Lower lobe of right lung (tissue), 2 donors: ENCODE measurements around the gene LDB3. TPM values are rescaled to one million over a fixed set of nuclear protein-coding genes. Genes with fewer than 3 reads are reported as not detected.

Experiments used
- ATAC-seq, 2 donors: fragments of 200-7000 bp; cut with Tn5 transposase; one replicate each; pipeline ENCODE4 v1.9.1; 2020 to 2022; ENCODE audit warnings: mild to moderate bottlenecking in 2 of 2, moderate library complexity in 2 of 2
- DNase-seq: peaks from one replicate; pipeline ENCODE4 v3.0.0-alpha.2; 2020
- H3K27ac ChIP-seq: fragments of 200-600 bp; one replicate; pipeline ENCODE4 v1.8.0; 2022
- H3K27me3 ChIP-seq: fragments of 200-600 bp; one replicate; pipeline ENCODE4 v1.8.0; 2022; ENCODE audit warnings: low read depth
- H3K36me3 ChIP-seq: fragments of 200-600 bp; one replicate; pipeline ENCODE4 v1.8.0; 2022; ENCODE audit warnings: mild to moderate bottlenecking
- H3K4me1 ChIP-seq: fragments of 200-600 bp; one replicate; pipeline ENCODE4 v1.8.0; 2022
- H3K4me3 ChIP-seq: fragments of 200-600 bp; one replicate; pipeline ENCODE4 v1.8.0; 2022; ENCODE audit warnings: mild to moderate bottlenecking
- H3K9me3 ChIP-seq: fragments of 200-600 bp; one replicate; pipeline ENCODE4 v1.8.0; 2022
- CTCF ChIP-seq: fragments of 200-600 bp; IDR thresholded peaks from one replicate; pipeline ENCODE4 v1.8.0; 2022; ENCODE audit warnings: antibody characterized with exemption, mild to moderate bottlenecking
- intact Hi-C: fragments of 100-400 bp; cut with DNase I; formaldehyde crosslinking; loops from one replicate; pipeline ENCODE4 v1.11.0; 2022
- total RNA-seq: library from RNA; stranded (reverse); fragmentation: NEBNext Ultra II Directional; extraction: Animal tissue kit (Norgen Biotek cat#: 25700); gene quantifications from one replicate; pipeline ENCODE4 v1.2.1, GENCODE V29; 2021
- donor health status: DM: no; HTN: yes; CAD: no; lungs with severe emphysema.

LDB3 gene
- total RNA-seq, 1 donor from 2014 or later = 2.2 TPM

- H3K4me1 ChIP-seq = no peaks in the 10 kb centered on the region
- ATAC-seq = no peak
Observed at GRCh38 chr10:86666538-86666937, 1.8 kb upstream of the LDB3 start.

GRCh38 chr10:86667421-86668181 is 710 bp upstream of the LDB3 start:
- intact Hi-C loops = no loop called here
- TF ChIP-seq CTCF = no peak
- peak overlapping the region; percentile 11 for H3K27ac ChIP-seq
- no peaks in the 10 kb centered on the region for H3K4me1 ChIP-seq
- no peak for DNase-seq
- no peak for ATAC-seq
- H3K9me3 ChIP-seq = no peaks in the 10 kb centered on the region
- peaks cover 4% of the 10 kb centered on the region for H3K27me3 ChIP-seq
- H3K36me3 ChIP-seq = no peaks in the 10 kb centered on the region
- H3K4me3 ChIP-seq = no peak overlapping the region

More at GRCh38 chr10:86666538-86666937, 1.8 kb upstream of the LDB3 start:
- Histone ChIP-seq H3K4me3 (no peak overlapping the region), H3K27me3 (peaks cover 4% of the 10 kb centered on the region), H3K9me3 (no peaks in the 10 kb centered on the region), H3K27ac (no peak overlapping the region), H3K36me3 (no peaks in the 10 kb centered on the region)
- no peak for TF ChIP-seq CTCF
- intact Hi-C loops = no loop called here
- no peak for DNase-seq

GRCh38 chr10:86670290-86670811 is 2.0 kb downstream of the LDB3 start:
- Histone ChIP-seq H3K36me3 (no peaks in the 10 kb centered on the region), H3K27me3 (peaks cover 9% of the 10 kb centered on the region), H3K4me1 (no peaks in the 10 kb centered on the region), H3K27ac (no peak overlapping the region), H3K4me3 (peak overlapping the region; percentile 11), H3K9me3 (no peaks in the 10 kb centered on the region)
- ATAC-seq = no peak
- no peak for TF ChIP-seq CTCF
- intact Hi-C loops = no loop called here
- DNase-seq = no peak

GRCh38 chr10:86670876-86671275 is 2.6 kb downstream of the LDB3 start:
- Histone ChIP-seq H3K27ac (no peak overlapping the region), H3K4me1 (no peaks in the 10 kb centered on the region), H3K4me3 (peak overlapping the region; percentile 11), H3K9me3 (no peaks in the 10 kb centered on the region), H3K36me3 (no peaks in the 10 kb centered on the region), H3K27me3 (peaks cover 11% of the 10 kb centered on the region)
- intact Hi-C loops = no loop called here
- no peak for TF ChIP-seq CTCF
- ATAC-seq = no peak
- no peak for DNase-seq

- H3K4me3 ChIP-seq = no peak overlapping the region
- intact Hi-C loops = no loop called here
- H3K27ac ChIP-seq = no peak overlapping the region
- peaks cover 11% of the 10 kb centered on the region for H3K27me3 ChIP-seq
- no peaks in the 10 kb centered on the region for H3K9me3 ChIP-seq
- no peaks in the 10 kb centered on the region for H3K4me1 ChIP-seq
- TF ChIP-seq CTCF = no peak
- no peak for ATAC-seq
- no peaks in the 10 kb centered on the region for H3K36me3 ChIP-seq
- DNase-seq = no peak
Observed at GRCh38 chr10:86671419-86671818, 3.1 kb downstream of the LDB3 start.
